ENCODE data around the gene NINL. TPM values are rescaled to one million over a fixed set of nuclear protein-coding genes. Genes with fewer than 3 reads are reported as not detected.

The NINL gene
- total RNA-seq, 1 experiment from 2014 or later, result not detected

GRCh38 chr20:25533920-25534700 is 51.2 kb downstream of the NINL start:
- DNase-seq (ENCODE audit: low spot score), result no peak

- DNase-seq (ENCODE audit: low spot score), result no peak
Observed at GRCh38 chr20:25532971-25533391, 52.4 kb downstream of the NINL start.

DNA sequence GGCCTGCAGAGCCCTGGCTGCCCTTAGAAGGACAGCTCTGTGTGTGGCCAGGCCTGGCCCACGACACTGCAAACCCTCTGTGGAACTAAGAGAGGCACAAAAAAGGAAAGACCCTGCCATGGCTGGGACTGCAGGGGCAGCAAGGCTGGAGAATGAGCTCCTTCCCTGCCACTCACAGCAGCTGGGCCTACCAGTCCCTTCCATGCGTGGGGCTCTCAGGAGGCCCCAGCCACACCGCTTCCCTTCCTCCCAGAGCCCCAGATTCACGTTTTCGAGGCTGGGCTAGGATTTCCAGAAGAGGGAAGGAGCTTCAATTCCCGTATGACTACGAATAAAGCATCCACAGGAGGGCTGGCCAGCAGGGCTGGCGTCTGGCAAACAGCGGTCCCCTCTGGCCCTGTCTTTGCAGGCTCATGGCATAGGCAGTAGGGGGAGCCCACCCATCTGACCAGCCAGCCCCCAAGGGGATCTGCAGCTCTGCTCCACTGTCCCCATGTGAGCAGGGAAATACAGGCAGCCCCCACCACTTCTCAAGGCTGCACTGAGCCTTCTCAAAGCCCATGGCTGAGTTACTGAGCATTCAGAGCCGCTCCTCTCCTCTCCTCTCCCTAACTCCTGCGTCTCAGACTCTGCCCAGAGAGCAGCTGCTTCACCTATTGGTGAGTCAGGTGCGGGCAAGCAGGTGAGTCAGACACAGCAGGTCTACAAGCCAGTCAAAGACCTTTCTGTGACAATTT is 53.1 kb downstream of the NINL start:
- DNase-seq (ENCODE audit: low spot score), result no peak

- DNase-seq (ENCODE audit: low spot score), result no peak
Observed at GRCh38 chr20:25529295-25529951, 55.9 kb downstream of the NINL start.

GRCh38 chr20:25527949-25528348 is 57.4 kb downstream of the NINL start:
- DNase-seq (ENCODE audit: low spot score), result no peak

GRCh38 chr20:25526446-25526845 is 58.9 kb downstream of the NINL start:
- no peak for DNase-seq (ENCODE audit: low spot score)

GRCh38 chr20:25525867-25526266 is 59.5 kb downstream of the NINL start:
- DNase-seq (ENCODE audit: low spot score), result no peak

DNA sequence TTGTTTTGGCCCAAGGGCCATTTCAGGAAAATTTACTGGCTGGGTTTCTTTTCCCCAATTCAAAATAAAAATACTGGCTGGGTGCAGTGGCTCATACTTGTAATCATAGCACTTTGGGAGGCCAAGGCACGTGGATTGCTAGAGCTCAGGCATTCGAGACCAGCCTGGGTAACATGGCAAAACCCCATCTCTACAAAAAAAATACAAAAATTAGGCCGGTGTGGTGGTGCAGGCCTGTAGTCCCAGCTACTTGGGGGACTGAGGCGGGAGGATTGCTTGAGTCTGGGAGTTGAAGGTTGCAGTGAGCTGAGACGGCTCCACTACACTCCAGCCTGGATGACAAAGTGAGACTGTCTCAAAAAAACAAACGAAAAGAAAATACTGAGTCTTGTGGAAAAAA is 60.0 kb downstream of the NINL start:
- no peak for DNase-seq (ENCODE audit: low spot score)

GRCh38 chr20:25521382-25521781 is 63.9 kb downstream of the NINL start:
- no peak for DNase-seq (ENCODE audit: low spot score)

DNA sequence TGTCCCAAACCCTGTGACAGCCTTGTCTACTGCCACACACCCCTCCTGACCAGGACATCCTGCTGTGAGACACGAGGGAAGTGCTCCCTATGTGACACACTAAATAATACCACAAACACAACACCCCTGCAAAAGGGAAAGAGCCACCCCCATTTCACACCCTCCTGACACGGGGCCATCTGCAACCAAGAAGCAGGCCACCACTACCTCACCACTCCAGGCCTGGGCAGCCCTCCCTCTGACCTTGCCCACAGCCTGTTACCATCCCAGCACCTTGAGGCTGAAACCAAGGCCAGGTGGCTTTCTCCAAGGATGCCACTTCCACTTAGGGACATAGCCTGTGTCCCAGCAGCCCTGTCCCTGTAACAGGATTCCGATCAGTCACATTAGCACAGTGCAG is 68.2 kb downstream of the NINL start:
- no peak for DNase-seq (ENCODE audit: low spot score)

DNA sequence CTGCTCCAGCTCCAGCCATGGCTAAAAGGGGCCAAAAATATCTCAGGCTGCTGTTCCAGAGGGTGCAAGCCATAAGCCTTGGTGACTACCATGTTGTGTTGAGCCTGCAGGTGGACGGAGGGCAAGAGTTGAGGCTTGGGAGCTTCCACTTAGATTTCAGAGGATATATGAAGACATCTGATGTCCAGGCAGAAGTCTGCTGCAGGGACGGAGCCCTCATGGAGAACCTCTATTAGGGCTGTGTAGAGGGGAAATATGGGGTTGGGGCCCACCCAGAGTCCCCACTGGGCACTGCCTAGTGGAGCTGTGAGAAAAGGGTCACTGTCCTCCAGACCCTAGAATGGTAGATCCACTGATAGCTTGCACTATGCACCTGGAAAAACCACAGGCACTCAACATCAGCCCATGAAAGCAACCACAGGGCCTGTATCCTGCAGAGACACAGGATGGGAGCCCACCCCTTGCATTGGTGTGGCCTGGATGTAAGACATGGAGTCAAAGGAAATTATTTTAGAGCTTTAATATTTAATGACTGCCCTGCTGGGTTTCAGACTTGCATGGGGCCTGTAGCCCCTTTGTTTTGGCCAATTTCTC is 70.5 kb downstream of the NINL start:
- no peak for DNase-seq (ENCODE audit: low spot score)

GRCh38 chr20:25514195-25514594 is 71.1 kb downstream of the NINL start:
- DNase-seq (ENCODE audit: low spot score), result no peak

DNA sequence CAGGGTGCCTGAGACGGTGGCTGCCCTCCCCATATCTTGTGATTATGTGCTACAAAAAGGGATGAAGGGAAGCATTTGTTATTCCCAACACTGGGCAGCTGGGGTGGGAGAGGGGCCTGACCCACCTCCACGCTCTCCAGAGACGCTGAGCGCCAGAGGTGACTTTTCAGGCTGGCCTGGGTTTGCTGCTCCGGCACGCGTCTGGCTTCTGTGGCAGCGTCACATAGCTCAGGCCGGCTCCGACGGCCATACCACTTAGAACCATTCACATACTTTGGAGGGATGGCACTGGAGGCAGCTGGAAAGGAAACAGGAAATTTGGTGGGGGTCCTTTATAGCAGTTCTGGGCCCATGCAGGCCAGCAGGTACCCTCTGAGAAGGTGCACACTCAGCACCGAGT is 72.6 kb downstream of the NINL start:
- DNase-seq (ENCODE audit: low spot score), result no peak

DNA sequence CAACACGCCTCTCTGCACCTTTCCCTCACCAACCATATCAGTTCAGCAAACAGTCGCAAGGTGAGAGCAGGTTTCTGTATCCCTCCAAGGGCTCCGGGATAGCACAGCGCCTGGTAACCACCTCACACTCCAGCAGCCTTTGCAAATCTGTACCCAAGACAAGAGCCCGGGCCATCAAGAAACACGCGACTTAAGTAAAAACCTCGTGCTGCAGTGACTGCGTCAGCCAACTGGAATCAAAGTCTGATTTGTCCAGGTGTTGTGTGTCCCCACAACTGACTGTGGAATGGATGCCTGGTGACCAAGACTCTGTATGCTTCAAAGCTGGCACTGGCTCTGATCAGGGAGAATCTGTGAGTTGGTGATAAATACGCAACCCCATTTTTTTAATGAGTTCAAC is 74.1 kb downstream of the NINL start:
- DNase-seq (ENCODE audit: low spot score), result no peak

- no peak for DNase-seq (ENCODE audit: low spot score)
Observed at GRCh38 chr20:25510721-25511120, 74.6 kb downstream of the NINL start.

GRCh38 chr20:25510202-25510601 is 75.1 kb downstream of the NINL start:
- no peak for DNase-seq (ENCODE audit: low spot score)

- DNase-seq (ENCODE audit: low spot score), result no peak
Observed at GRCh38 chr20:25509084-25509483, 76.2 kb downstream of the NINL start.

GRCh38 chr20:25508083-25508770 is 77.1 kb downstream of the NINL start:
- DNase-seq (ENCODE audit: low spot score), result peak; percentile 63

DNA sequence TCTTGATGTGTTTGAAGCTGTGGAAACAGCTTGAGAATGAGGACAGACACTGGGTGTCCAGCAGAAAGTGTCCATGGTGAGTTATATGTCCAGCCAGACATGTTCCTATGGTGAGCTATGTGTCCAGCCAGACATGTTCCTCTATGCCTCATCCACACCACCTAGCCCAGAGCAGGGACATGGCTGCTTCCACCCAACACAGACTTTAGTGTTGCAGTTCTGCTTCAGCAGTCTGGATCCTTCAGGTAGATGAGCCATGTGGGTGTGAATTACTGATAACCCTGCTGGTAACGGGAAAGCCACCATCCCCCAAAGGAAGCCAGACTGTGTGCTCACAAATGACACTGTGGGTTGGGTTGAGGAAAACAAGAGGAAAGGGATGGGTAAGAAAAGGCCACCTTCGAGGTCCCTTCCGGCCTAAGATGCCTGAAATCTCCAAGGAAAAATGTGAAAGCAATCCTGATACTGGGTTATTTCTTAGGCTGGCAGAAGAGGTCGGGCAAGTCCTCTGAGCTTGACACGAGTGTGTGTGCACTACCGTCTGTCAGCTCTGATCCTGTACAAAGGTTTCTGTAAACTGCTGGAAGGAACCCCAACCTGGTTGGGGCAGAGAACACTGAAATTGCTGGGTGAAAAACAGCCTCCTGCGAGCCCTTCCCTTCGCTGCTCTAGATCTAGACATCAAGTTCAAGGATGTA is 77.8 kb downstream of the NINL start:
- DNase-seq (ENCODE audit: low spot score), result peak; percentile 16

DNA sequence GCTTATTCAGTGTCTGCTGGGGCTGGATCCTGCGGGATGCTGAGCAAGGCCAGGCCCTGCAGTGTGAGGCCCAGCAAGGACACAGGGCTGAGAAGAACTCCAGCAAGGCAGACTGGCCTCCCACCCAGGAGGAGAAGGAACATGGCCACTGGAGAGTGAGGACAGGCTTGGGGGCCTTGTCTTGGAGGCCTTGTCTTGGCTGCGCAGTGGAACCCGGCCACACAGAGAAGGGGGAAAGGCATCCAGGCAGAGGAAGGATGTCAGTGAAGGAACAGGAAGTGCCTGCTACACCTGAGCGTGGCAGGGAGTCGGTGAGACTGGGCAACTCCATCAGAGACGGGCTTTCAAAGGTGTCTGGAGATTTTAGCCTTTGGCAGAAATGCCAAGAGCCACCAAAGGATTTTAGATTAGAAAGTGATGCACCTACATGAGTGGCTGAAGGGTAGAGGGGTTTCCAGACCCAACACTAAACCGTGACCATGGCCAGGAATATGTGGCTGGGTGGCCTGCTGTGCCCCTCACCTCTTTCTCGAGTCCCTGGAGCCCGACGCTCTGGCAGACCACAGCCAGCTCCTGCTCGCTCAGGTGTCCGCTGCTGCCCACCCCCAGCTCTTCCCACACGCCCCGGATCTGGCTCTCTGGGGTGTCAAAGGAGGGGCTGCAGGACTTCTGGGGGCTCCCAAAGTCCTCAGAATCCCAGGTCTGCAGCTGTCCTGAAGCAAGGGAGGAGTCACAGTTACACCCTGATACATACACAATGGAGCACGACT is 80.8 kb downstream of the NINL start:
- no peak for DNase-seq (ENCODE audit: low spot score)
